ENCODE results near the gene AKR1C3. TPM values are rescaled to one million over a fixed set of nuclear protein-coding genes. Genes with fewer than 3 reads are reported as not detected.

The AKR1C3 gene
- total and polyA plus RNA-seq, 4 donors: 8.9 to 116 (median 68.8) TPM

DNA sequence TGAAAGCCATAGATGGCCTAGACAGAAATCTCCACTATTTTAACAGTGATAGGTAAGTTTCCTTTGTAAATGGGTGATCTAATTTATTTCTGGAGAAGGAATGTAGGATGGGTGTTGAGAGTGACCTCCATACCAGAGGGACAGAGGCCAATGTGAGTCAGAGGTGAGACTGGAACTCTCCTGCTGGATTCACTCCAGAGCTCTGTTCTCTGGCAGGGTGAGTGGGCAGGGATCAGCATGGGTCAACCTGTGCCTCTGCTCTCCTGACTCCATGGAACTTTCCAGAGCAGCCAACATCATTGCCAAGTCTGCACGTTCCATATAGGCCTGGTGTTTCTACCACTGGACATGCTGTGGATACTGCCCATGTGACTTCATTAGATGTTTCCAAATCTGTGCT is 11.4 kb downstream of the AKR1C3 start:
- peaks cover 0 to 2% (median 0%) of the 10 kb centered on the region in 5 donors for H3K4me1 ChIP-seq (ENCODE audit: control insufficient read depth in 5 of 5, insufficient read depth in 5 of 5, low read length in 5 of 5)
- ATAC-seq (ENCODE audit: insufficient read depth, low FRiP score) (no peak), DNase-seq (no peak)
- peaks cover 0 to 2% (median 0%) of the 10 kb centered on the region in 4 donors for H3K9me3 ChIP-seq (ENCODE audit: control insufficient read depth in 4 of 4, insufficient read depth in 3 of 4, low read length in 3 of 4)
- H3K9ac ChIP-seq (ENCODE audit: insufficient read depth in 1 of 2, low read length in 2 of 2): no peak overlapping the region
- WGBS, 2 donors: 88 to 100% methylated on average over 1 of the region's 1 CpG
- TF ChIP-seq, protein P1, sequence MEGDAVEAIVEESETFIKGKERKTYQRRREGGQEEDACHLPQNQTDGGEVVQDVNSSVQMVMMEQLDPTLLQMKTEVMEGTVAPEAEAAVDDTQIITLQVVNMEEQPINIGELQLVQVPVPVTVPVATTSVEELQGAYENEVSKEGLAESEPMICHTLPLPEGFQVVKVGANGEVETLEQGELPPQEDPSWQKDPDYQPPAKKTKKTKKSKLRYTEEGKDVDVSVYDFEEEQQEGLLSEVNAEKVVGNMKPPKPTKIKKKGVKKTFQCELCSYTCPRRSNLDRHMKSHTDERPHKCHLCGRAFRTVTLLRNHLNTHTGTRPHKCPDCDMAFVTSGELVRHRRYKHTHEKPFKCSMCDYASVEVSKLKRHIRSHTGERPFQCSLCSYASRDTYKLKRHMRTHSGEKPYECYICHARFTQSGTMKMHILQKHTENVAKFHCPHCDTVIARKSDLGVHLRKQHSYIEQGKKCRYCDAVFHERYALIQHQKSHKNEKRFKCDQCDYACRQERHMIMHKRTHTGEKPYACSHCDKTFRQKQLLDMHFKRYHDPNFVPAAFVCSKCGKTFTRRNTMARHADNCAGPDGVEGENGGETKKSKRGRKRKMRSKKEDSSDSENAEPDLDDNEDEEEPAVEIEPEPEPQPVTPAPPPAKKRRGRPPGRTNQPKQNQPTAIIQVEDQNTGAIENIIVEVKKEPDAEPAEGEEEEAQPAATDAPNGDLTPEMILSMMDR (IDR thresholded peaks at IDR 0.05; ENCODE audit: control extremely low read depth, extremely low read depth): no peak
- H3K36me3 ChIP-seq (ENCODE audit: control insufficient read depth in 4 of 4, insufficient read depth in 4 of 4, low read length in 4 of 4): peaks cover 0 to 8% (median 2%) of the 10 kb centered on the region in 4 donors
- no peak overlapping the region for H3K4me3 ChIP-seq
- H3K27ac ChIP-seq (ENCODE audit: low read depth in 1 of 2, low read length in 1 of 2): no peak overlapping the region
- no peaks in the 10 kb centered on the region for H3K27me3 ChIP-seq (ENCODE audit: control insufficient read depth in 3 of 3, insufficient read depth in 3 of 3, low read length in 2 of 3)

DNA sequence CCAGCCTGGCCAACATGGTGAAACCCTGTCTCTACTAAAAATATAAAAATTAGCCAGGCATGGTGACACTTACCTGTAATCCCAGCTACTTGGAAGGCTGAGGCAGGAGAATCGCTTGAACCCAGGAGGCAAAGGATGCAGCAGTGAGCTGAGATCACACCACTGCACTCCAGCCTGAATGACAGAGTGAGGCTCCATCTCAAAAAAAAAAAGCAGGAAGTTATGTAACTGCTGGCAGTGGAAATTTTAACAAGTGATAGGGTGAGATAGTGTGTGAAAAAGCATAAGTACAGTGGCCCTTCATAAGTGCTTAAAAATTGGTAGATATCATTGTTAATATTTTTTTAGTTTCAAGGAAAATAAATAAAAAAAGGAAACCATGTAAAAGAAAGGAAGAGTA is 12.3 kb downstream of the AKR1C3 start:
- Histone ChIP-seq H3K27me3 (ENCODE audit: control insufficient read depth in 3 of 3, insufficient read depth in 3 of 3, low read length in 2 of 3) (no peaks in the 10 kb centered on the region), H3K36me3 (ENCODE audit: control insufficient read depth in 4 of 4, insufficient read depth in 4 of 4, low read length in 4 of 4) (peaks cover 0 to 8% (median 2%) of the 10 kb centered on the region in 4 donors), H3K4me3 (no peak overlapping the region), H3K9ac (ENCODE audit: insufficient read depth in 1 of 2, low read length in 2 of 2) (no peak overlapping the region), H3K9me3 (ENCODE audit: control insufficient read depth in 4 of 4, insufficient read depth in 3 of 4, low read length in 3 of 4) (peaks cover 0 to 2% (median 0%) of the 10 kb centered on the region in 4 donors), H3K4me1 (ENCODE audit: control insufficient read depth in 5 of 5, insufficient read depth in 5 of 5, low read length in 5 of 5) (peaks cover 0 to 2% (median 0%) of the 10 kb centered on the region in 5 donors), H3K27ac (ENCODE audit: low read depth in 1 of 2, low read length in 1 of 2) (no peak overlapping the region)
- ATAC-seq (ENCODE audit: insufficient read depth, low FRiP score): no peak
- WGBS, 2 donors: 41 to 68% methylated on average over 1 of the region's 1 CpG
- DNase-seq: no peak
- TF ChIP-seq, protein P1 (IDR thresholded peaks at IDR 0.05; ENCODE audit: control extremely low read depth, extremely low read depth): no peak

DNA sequence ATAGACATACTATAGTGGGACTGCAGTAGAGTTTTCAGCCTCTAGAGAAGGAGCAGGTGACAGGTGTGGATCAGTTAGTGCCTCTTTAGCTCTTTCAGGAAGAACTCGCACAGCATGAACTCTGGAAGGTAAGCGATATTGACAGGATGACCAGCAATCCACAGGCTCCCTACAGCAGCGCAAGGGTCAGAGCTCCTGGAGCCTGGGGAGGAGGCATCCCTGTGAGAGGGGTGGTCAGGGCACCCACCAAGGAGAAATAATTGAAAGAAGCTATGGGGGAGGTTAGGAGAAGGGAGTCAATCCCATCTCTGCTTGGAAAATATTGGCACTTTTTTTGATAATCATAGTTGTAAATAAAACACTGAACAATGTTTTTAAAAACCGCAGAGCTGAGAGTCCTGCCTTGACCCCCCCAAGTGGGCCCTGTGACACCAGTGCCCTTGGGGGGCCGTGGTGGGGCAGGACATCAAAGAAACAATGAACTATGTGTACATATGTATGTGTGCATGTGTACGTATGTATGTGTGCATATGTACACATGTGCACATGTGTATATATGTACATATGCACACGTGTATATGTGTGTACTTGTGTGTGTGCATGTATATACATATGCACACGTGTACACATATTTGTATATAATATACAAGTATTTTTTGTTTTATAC is 13.8 kb downstream of the AKR1C3 start:
- Histone ChIP-seq H3K27ac (ENCODE audit: low read depth in 1 of 2, low read length in 1 of 2) (no peak overlapping the region), H3K36me3 (ENCODE audit: control insufficient read depth in 4 of 4, insufficient read depth in 4 of 4, low read length in 4 of 4) (peaks cover 0 to 5% (median 2%) of the 10 kb centered on the region in 4 donors), H3K9me3 (ENCODE audit: control insufficient read depth in 4 of 4, insufficient read depth in 3 of 4, low read length in 3 of 4) (peaks cover 0 to 2% (median 0%) of the 10 kb centered on the region in 4 donors), H3K9ac (ENCODE audit: insufficient read depth in 1 of 2, low read length in 2 of 2) (no peak overlapping the region), H3K27me3 (ENCODE audit: control insufficient read depth in 3 of 3, insufficient read depth in 3 of 3, low read length in 2 of 3) (no peaks in the 10 kb centered on the region), H3K4me3 (no peak overlapping the region), H3K4me1 (ENCODE audit: control insufficient read depth in 5 of 5, insufficient read depth in 5 of 5, low read length in 5 of 5) (peaks cover 0 to 2% (median 0%) of the 10 kb centered on the region in 5 donors)
- DNase-seq: no peak
- ATAC-seq (ENCODE audit: insufficient read depth, low FRiP score): no peak
- 64 to 85% methylated on average over 8 of the region's 8 CpGs for WGBS, 2 donors
- TF ChIP-seq, protein P1 (IDR thresholded peaks at IDR 0.05; ENCODE audit: control extremely low read depth, extremely low read depth): no peak
